OCI-LY1 (cell line): ENCODE results near the gene GLB1L.

Experiments used
- H2AFZ ChIP-seq: fragments of 200-600 bp; sonication (generic), shearing (Covaris generic); 2 replicates; pipeline ENCODE4 v1.6.0; 2014; ENCODE audit warnings: antibody characterized with exemption, mild to moderate bottlenecking, low read length
- H3F3A ChIP-seq: fragments of 200-600 bp; sonication (generic), shearing (Covaris generic); 2 replicates; pipeline ENCODE4 v1.6.0; 2014; ENCODE audit warnings: mild to moderate bottlenecking, antibody characterized with exemption, low read length, moderate library complexity; ENCODE audit not compliant: insufficient read depth
- H3K27ac ChIP-seq: fragments of 200-600 bp; sonication (generic); 2 replicates; pipeline ENCODE4 v1.5.1; 2014; ENCODE audit warnings: low read length, mixed run types, mild to moderate bottlenecking, low read depth; ENCODE audit not compliant: poor library complexity, severe bottlenecking
- H3K27me3 ChIP-seq: fragments of 200-600 bp; sonication (generic); 2 replicates; pipeline ENCODE4 v1.6.0; 2014; ENCODE audit warnings: antibody characterized with exemption, mild to moderate bottlenecking, low read length, moderate library complexity; ENCODE audit not compliant: insufficient read depth
- H3K36me3 ChIP-seq: fragments of 200-600 bp; sonication (generic); 2 replicates; pipeline ENCODE4 v1.6.1; 2014; ENCODE audit warnings: mild to moderate bottlenecking, antibody characterized with exemption, low read length, moderate library complexity, mixed read lengths; ENCODE audit not compliant: insufficient read depth
- H3K4me1 ChIP-seq: fragments of 200-600 bp; sonication (generic); 2 replicates; pipeline ENCODE4 v1.5.1; 2014; ENCODE audit warnings: mild to moderate bottlenecking, low read length, moderate library complexity; ENCODE audit not compliant: insufficient read depth, severe bottlenecking
- H3K4me2 ChIP-seq: fragments of 200-600 bp; sonication (generic), shearing (Covaris generic); 2 replicates; pipeline ENCODE4 v1.6.1; 2014; ENCODE audit warnings: low read length
- H3K4me3 ChIP-seq: fragments of 200-600 bp; sonication (generic); 2 replicates; pipeline ENCODE4 v1.5.1; 2014; ENCODE audit warnings: low read length, low read depth, mild to moderate bottlenecking, mixed read lengths; ENCODE audit not compliant: poor library complexity, severe bottlenecking
- H3K79me2 ChIP-seq: fragments of 200-600 bp; shearing (Covaris generic); 2 replicates; pipeline ENCODE4 v1.6.1; 2016; ENCODE audit warnings: mixed run types, low read length, mixed read lengths; ENCODE audit not compliant: insufficient read depth
- H3K9ac ChIP-seq: fragments of 200-600 bp; sonication (generic), shearing (Covaris generic); 2 replicates; pipeline ENCODE4 v1.6.1; 2014; ENCODE audit warnings: mild to moderate bottlenecking, low read length, mixed read lengths
- H3K9me2 ChIP-seq: fragments of 200-600 bp; sonication (generic), shearing (Covaris generic); 2 replicates; pipeline ENCODE4 v1.6.1; 2014; ENCODE audit warnings: low read depth, mild to moderate bottlenecking, low read length, mixed read lengths
- H3K9me3 ChIP-seq: fragments of 200-600 bp; shearing (Covaris generic); 2 replicates; pipeline ENCODE4 v1.6.1; 2014; ENCODE audit warnings: low read length, mixed read lengths
- H4K20me1 ChIP-seq: fragments of 200-600 bp; sonication (generic), shearing (Covaris generic); 2 replicates; pipeline ENCODE4 v1.6.0; 2016; ENCODE audit warnings: mild to moderate bottlenecking, low read length; ENCODE audit not compliant: insufficient read depth
- EZH2 ChIP-seq: fragments of 200-600 bp; sonication (generic), shearing (Covaris generic); IDR thresholded peaks from 2 replicates; pipeline ENCODE4 v1.8.0; 2017; ENCODE audit warnings: borderline replicate concordance, mixed run types, mild to moderate bottlenecking, antibody characterized with exemption, low read length, moderate library complexity, mixed read lengths
- TF ChIP-seq, protein P1 (sequence below): fragments of 200-600 bp; sonication (generic), shearing (Covaris generic); IDR thresholded peaks from 2 replicates; pipeline ENCODE4 v1.5.1; 2017; ENCODE audit warnings: mild to moderate bottlenecking, antibody characterized with exemption, low read length, moderate library complexity, mixed read lengths

GLB1L gene

DNA sequence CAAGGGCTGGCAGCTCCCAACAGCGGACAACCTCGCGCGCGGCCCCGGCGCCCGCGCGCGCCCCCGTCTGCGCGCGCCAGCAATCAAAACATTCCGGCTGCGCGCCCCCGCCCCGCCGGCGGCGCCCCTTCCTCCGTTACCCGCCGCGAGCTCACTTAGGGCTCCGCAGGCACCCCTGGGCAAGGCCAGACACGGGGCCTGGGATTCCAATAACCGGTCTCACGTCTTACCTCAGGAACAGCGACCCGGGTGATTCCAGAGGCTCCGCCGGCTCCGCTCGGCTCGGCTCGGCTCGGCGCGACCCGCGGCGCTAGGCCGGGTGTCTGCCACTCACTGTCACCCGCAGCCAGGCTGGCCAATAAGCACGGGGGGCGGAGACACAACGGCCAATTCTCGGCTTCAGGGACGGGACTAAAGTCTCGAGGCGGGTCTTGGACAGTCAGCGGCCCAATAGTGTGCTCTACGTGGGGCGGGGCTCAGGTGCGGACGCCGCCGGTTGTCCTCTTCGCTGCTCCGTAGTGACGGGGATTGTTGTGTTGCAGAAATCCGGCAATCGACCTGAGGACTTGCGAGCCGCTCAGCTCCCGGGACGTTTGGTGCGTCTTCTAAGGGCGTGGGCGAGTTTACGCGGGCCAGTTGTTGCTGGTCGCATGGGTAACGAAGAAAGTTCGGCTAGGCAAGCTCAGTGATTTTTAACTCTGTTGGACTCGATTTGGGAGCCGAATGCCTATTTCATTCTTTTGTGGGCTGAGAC, 15.8 kb downstream of the GLB1L start, which contains the start of the genes ANKZF1 and ATG9A:
Gene ANKZF1, plus strand, starts transcription at position 502 of the 754 bp plus-strand sequence. CDS start 452 bp downstream, outside the sequence.
Gene ATG9A, minus strand, starts transcription at position 332 of the 754 bp plus-strand sequence. CDS start 1,612 bp downstream, outside the sequence.
- TF ChIP-seq, protein P1, sequence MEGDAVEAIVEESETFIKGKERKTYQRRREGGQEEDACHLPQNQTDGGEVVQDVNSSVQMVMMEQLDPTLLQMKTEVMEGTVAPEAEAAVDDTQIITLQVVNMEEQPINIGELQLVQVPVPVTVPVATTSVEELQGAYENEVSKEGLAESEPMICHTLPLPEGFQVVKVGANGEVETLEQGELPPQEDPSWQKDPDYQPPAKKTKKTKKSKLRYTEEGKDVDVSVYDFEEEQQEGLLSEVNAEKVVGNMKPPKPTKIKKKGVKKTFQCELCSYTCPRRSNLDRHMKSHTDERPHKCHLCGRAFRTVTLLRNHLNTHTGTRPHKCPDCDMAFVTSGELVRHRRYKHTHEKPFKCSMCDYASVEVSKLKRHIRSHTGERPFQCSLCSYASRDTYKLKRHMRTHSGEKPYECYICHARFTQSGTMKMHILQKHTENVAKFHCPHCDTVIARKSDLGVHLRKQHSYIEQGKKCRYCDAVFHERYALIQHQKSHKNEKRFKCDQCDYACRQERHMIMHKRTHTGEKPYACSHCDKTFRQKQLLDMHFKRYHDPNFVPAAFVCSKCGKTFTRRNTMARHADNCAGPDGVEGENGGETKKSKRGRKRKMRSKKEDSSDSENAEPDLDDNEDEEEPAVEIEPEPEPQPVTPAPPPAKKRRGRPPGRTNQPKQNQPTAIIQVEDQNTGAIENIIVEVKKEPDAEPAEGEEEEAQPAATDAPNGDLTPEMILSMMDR, result no peak
- TF ChIP-seq EZH2, result no peak
- Histone ChIP-seq H3K9me3 (no peaks in the 10 kb centered on the region), H3K27me3 (no peaks in the 10 kb centered on the region), H3K9me2 (no peaks in the 10 kb centered on the region), H3K4me2 (peak within 1 kb of the TSS; percentile 99), H3K36me3 (peaks cover 57% of the 10 kb centered on the region), H3K79me2 (peaks cover 13% of the 10 kb centered on the region), H3K4me1 (peaks cover 24% of the 10 kb centered on the region), H3K4me3 (peak within 1 kb of the TSS; percentile 87), H4K20me1 (no peaks in the 10 kb centered on the region), H3K9ac (peak within 1 kb of the TSS; percentile 100), H2AFZ (no peak within 1 kb of the TSS), H3F3A (no peaks in the 10 kb centered on the region), H3K27ac (peak within 1 kb of the TSS; percentile 75)

DNA sequence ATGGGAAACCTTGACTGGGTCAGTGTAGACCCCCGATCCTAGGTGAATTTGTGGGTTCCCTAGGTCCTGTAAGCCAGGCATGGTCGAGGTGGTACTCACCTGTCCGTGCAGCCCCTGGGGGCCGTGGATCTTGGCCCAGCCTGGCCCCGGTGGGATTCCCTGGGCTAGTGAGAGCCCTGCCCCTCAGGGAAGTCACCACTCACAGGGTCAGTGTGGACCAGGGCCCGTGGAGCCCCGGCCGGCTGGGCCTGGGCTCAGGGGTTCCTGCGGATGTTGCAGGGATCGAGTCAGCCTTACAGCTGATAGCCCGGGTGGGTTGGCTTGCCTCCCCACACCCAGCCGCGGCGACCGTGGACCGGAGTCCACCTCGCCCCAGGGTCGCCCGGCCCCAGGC, 16.3 kb downstream of the GLB1L start:
- Histone ChIP-seq H3K4me1 (peaks cover 24% of the 10 kb centered on the region), H3K4me2 (peak overlapping the region; percentile 99), H3K9me3 (no peaks in the 10 kb centered on the region), H3K79me2 (peaks cover 13% of the 10 kb centered on the region), H3K9ac (peak overlapping the region; percentile 100), H3K9me2 (no peaks in the 10 kb centered on the region), H2AFZ (no peak overlapping the region), H3K27ac (peak overlapping the region; percentile 7), H3K27me3 (no peaks in the 10 kb centered on the region), H3K36me3 (peaks cover 57% of the 10 kb centered on the region), H3K4me3 (peak overlapping the region; percentile 87), H3F3A (no peaks in the 10 kb centered on the region), H4K20me1 (no peaks in the 10 kb centered on the region)
- TF ChIP-seq, protein P1, result no peak
- no peak for TF ChIP-seq EZH2

DNA sequence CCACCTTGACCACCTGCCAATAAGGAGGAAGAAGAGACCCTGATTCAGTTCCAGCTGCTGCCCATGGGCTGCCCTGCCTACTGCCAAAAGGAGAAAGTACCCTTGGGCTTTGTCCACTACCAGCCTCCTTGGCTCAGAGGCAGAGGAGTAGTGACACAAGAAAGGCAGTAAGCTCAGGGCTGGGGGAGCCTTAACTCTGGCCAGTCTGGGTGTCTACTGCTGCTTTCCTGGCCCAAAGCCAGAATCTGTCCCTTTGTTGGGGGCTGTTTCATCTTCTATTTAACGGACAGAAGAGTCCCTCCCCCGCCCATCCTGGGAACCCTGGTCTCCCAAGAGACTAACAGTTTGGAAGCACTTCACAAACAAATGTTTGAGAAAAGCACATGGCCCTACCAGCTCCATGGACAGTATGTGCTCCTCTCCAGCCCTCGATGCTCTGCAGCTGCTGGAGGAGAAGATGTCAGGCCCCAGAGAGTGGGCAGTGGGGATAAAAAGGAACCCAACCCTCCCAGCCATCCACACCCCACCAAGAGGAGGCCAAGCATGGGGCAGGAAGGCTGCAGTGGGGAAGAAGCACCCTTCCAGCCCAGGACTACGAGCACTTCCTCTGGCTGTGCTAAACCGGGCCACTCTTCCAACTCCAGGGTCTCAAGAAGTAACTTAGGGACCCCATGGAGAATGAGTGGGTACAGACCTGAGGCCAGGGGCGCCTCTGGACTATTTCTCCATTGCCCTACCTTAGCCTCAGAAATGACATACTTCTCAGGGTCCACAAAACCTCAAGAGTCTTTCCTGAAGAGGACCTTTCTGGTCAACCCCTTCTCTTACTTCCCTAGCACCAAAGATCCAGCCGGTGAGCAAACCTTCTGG, 17.0 kb downstream of the GLB1L start:
- TF ChIP-seq, protein P1, result no peak
- TF ChIP-seq EZH2, result no peak
- H4K20me1 ChIP-seq, result no peaks in the 10 kb centered on the region
- H3K4me1 ChIP-seq, result peaks cover 24% of the 10 kb centered on the region
- H3K9me3 ChIP-seq, result no peaks in the 10 kb centered on the region
- no peak overlapping the region for H2AFZ ChIP-seq
- peak overlapping the region; percentile 87 for H3K4me3 ChIP-seq
- H3K9me2 ChIP-seq, result no peaks in the 10 kb centered on the region
- H3K79me2 ChIP-seq, result peaks cover 13% of the 10 kb centered on the region
- H3K36me3 ChIP-seq, result peaks cover 57% of the 10 kb centered on the region
- peak overlapping the region; percentile 100 for H3K9ac ChIP-seq
- no peaks in the 10 kb centered on the region for H3F3A ChIP-seq
- H3K27me3 ChIP-seq, result no peaks in the 10 kb centered on the region
- H3K4me2 ChIP-seq, result peak overlapping the region; percentile 99
- H3K27ac ChIP-seq, result peak overlapping the region; percentile 7
